ENCODE data around the gene GCH1.
"Not testable (repeated sequence)": the region's sequence is repeated elsewhere in the genome, so short reads cannot be mapped to it uniquely, and the experiment has no call there.

GCH1 gene

DNA sequence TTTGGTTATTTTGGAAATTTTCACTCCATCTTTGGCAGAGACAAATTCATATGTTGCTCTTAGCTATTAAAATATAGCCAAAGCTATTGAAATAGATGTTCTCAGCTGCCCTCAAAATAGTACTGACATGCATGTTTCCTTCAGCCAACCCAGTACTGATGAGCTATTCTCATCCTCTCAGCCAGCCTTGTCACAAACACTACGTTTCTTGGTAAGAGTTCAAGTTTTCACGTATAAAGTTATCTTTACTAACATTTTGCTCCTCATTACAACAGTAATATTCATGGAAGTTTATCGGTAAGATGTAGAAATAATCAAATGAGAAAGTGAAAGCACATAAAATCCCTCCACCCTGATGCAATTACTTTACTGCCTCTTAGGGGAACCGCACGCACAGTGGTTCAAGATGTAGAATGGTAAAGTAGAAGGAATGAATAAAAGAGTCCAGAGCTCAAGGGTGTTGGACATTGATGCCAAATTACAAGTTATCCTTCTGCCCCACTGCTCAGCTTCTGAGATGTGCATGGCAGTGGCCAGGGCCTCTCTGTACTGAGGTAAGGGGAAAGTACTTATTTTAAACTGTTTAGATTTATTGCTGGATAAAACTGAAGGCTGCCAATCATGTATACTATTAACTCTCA, 20.7 kb downstream of the GCH1 start:
- DNase-seq (ENCODE audit: insufficient read length, low spot score): no peak
- TF ChIP-seq CTCF (IDR thresholded peaks at IDR 0.05; ENCODE audit: insufficient read depth, missing control alignments): no peak
- no peak for FAIRE-seq

DNA sequence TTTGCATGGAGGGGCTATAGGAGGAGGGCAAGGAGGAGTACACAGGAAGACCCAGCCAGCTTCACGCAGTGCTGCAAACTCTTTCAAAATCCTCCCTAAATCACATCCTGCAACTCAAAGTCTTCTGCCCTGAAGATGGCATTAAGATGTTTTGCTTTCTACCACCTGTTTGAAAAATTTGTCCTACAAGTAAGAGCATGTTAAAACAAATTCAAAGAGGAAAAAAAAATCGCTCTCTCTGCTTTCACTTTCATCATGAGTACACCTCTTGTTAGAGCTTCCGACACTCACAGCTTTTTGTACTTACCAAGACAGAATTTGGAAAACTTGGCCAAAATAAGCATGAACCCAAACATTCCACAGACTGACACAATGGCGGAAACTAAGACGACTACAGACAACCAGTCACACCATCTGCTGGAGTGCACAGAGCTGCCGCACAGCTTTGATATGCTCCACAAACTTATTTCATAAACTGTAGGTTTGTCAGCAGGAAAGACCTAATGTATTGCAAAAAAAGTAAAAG, 21.3 kb downstream of the GCH1 start:
- TF ChIP-seq CTCF (IDR thresholded peaks at IDR 0.05; ENCODE audit: insufficient read depth, missing control alignments): no peak
- FAIRE-seq: no peak
- no peak for DNase-seq (ENCODE audit: insufficient read length, low spot score)

GRCh38 chr14:54877703-54878021, 25.0 kb downstream of the GCH1 start:
- DNase-seq (ENCODE audit: insufficient read length, low spot score): no peak
- no peak for TF ChIP-seq CTCF (IDR thresholded peaks at IDR 0.05; ENCODE audit: insufficient read depth, missing control alignments)
- FAIRE-seq: no peak

DNA sequence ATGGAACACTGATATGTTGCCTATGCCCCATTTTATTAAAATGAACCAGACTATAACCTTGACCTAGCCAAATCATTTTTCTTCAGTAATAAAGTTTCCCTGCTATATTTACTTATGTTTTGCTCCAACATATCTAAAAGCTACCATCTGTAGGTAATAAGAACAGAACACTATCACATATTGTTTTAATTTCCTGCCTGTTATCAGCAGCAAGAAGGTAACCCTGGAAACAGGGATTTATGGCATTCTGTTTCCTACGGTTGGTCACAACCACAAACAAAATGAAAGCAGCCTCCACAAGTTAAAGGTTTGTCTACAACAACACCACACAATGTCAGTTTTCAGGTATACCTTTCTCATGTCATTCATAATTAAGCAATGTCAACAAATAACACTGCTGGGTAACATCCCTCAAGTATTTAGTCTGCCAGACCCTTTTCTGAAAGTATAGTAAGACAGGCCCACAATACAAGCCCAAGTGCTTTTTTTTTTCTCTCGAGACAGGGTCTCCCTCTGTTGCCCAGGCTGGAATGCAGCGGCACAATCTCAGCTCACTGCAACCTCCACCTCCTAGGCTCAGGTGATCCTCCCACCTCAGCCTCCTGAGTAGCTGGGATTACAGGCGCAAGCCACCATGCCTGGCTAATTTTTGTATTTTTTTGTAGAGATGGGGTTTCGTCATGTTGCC, 25.5 kb downstream of the GCH1 start:
- no peak for TF ChIP-seq CTCF (IDR thresholded peaks at IDR 0.05; ENCODE audit: insufficient read depth, missing control alignments)
- DNase-seq (ENCODE audit: insufficient read length, low spot score): no peak
- no peak for FAIRE-seq

DNA sequence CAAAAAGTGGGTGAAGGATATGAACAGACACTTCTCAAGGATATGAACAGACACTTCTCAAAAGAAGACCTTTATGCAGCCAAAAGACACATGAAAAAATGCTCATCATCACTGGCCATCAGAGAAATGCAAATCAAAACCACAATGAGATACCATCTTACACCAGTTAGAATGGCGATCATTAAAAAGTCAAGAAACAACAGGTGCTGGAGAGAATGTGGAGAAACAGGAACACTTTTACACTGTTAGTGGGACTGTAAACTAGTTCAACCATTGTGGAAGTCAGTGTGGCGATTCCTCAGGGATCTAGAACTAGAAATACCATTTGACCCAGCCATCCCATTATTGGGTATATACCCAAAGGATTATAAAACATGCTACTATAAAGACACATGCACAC, 27.0 kb downstream of the GCH1 start:
- not testable (repeated sequence) for FAIRE-seq; DNase-seq (ENCODE audit: insufficient read length, low spot score)

GRCh38 chr14:54870154-54871090, 32.2 kb downstream of the GCH1 start:
- FAIRE-seq: not testable (repeated sequence)

GRCh38 chr14:54867011-54867410, 35.6 kb downstream of the GCH1 start:
- DNase-seq (ENCODE audit: insufficient read length, low spot score) (no peak), FAIRE-seq (no peak)

More at GRCh38 chr14:54870154-54871090, 32.2 kb downstream of the GCH1 start:
- DNase-seq (ENCODE audit: insufficient read length, low spot score): not testable (repeated sequence)

More at GRCh38 chr14:54867011-54867410, 35.6 kb downstream of the GCH1 start:
- TF ChIP-seq CTCF (IDR thresholded peaks at IDR 0.05; ENCODE audit: insufficient read depth, missing control alignments): no peak

Measured in D721Med (cell line).